Lung (tissue), 12 donors: ENCODE measurements around the gene PARG. TPM values are rescaled to one million over a fixed set of nuclear protein-coding genes. Genes with fewer than 3 reads are reported as not detected.

Experiments used
- ATAC-seq: fragments of 200-7000 bp; cut with Tn5 transposase; one replicate; pipeline ENCODE4 v1.9.1; 2020; ENCODE audit warnings: moderate number of reproducible peaks; ENCODE audit not compliant: insufficient read depth, low FRiP score
- DNase-seq, 3 donors: peaks; one replicate each; pipeline ENCODE4 v3.0.0-alpha.2; 2013 to 2017
- H3K27ac ChIP-seq, 2 donors: one replicate each; pipeline ENCODE4 v1.5.1; 2013; ENCODE audit warnings: mild to moderate bottlenecking in 2 of 2, moderate library complexity in 2 of 2, control low read depth in 1 of 2, inconsistent platforms in 1 of 2, low read depth in 1 of 2, low read length in 1 of 2
- H3K27me3 ChIP-seq, 3 donors: one replicate each; pipeline ENCODE4 v1.5.1; 2013; ENCODE audit warnings: low read length in 2 of 3; ENCODE audit not compliant: control insufficient read depth in 3 of 3, insufficient read depth in 3 of 3
- H3K36me3 ChIP-seq, 4 donors: one replicate each; pipeline ENCODE4 v1.5.1; 2013; ENCODE audit warnings: low read length in 4 of 4, mild to moderate bottlenecking in 1 of 4, moderate library complexity in 1 of 4; ENCODE audit not compliant: control insufficient read depth in 4 of 4, insufficient read depth in 4 of 4
- H3K4me1 ChIP-seq, 5 donors: one replicate each; pipeline ENCODE4 v1.5.1; 2013; ENCODE audit warnings: low read length in 5 of 5, mild to moderate bottlenecking in 2 of 5, moderate library complexity in 1 of 5; ENCODE audit not compliant: control insufficient read depth in 5 of 5, insufficient read depth in 5 of 5
- H3K4me3 ChIP-seq: one replicate; pipeline ENCODE4 v1.5.1; 2013; ENCODE audit warnings: mild to moderate bottlenecking, control low read depth, moderate library complexity
- H3K9ac ChIP-seq, 2 donors: one replicate each; pipeline ENCODE4 v1.5.1; 2013; ENCODE audit warnings: low read length in 2 of 2, control low read depth in 1 of 2; ENCODE audit not compliant: insufficient read depth in 1 of 2
- H3K9me3 ChIP-seq, 4 donors: one replicate each; pipeline ENCODE4 v1.5.1; 2013; ENCODE audit warnings: low read length in 3 of 4, mild to moderate bottlenecking in 1 of 4, moderate library complexity in 1 of 4; ENCODE audit not compliant: control insufficient read depth in 4 of 4, insufficient read depth in 3 of 4
- CTCF ChIP-seq: IDR thresholded peaks from 2 replicates; pipeline ENCODE4 v1.5.1; 2012; ENCODE audit warnings: mild to moderate bottlenecking; ENCODE audit errors: control extremely low read depth, extremely low read depth
- WGBS, 2 donors: extraction: QIAGEN DNeasy Blood & Tissue Kit; methylation state at CpG; one replicate each; pipeline ENCODE4 v1.1.7; 2013; 5-methylcytosine and 5-hydroxymethylcytosine counted together
- polyA plus RNA-seq, 2 donors: library from polyadenylated mRNA; stranded (reverse); fragments of 200-250 nt; gene quantifications; one replicate each; pipeline ENCODE4 v1.2.1, GENCODE V29; 2013
- total RNA-seq, 2 donors: library from RNA; depleted of rRNA in 1 of 2; stranded (reverse); fragments of >200 nt in 1 of 2; gene quantifications; one replicate each; pipeline ENCODE4 v1.2.1, GENCODE V29; 2014 to 2021
- donor health status: control.
- donor health status: control.
- donor health status: Bipolar disorder and iron deficiency.
- donor health status: healthy.
- donor health status: DM: yes; HTN: yes; CAD: no.

The PARG gene
- total and polyA plus RNA-seq, 4 donors: 4.9 to 55.7 (median 17.2) TPM

GRCh38 chr10:49830016-49830415 lies 111.8 kb downstream of the PARG start:
- Histone ChIP-seq H3K4me1 (peaks cover 0 to 2% (median 0%) of the 10 kb centered on the region in 5 donors), H3K27ac (no peak overlapping the region), H3K36me3 (peaks cover 4 to 16% (median 11%) of the 10 kb centered on the region in 4 donors), H3K9me3 (peaks cover 0 to 2% (median 0%) of the 10 kb centered on the region in 4 donors), H3K9ac (no peak overlapping the region), H3K27me3 (no peaks in the 10 kb centered on the region), H3K4me3 (no peak overlapping the region)
- 72 to 73% methylated on average over 3 of the region's 3 CpGs for WGBS, 2 donors
- ATAC-seq: no peak
- no peak for DNase-seq
- TF ChIP-seq CTCF: no peak

- WGBS, 2 donors: 82 to 93% methylated on average over 3 of the region's 3 CpGs
- Histone ChIP-seq H3K9me3 (peaks cover 0 to 2% (median 0%) of the 10 kb centered on the region in 4 donors), H3K36me3 (peaks cover 4 to 18% (median 11%) of the 10 kb centered on the region in 4 donors), H3K27me3 (no peaks in the 10 kb centered on the region), H3K27ac (no peak overlapping the region), H3K4me3 (no peak overlapping the region), H3K4me1 (peaks cover 0 to 2% (median 0%) of the 10 kb centered on the region in 5 donors), H3K9ac (no peak overlapping the region)
- TF ChIP-seq CTCF: no peak
- no peak for ATAC-seq
- DNase-seq: no peak
These were observed 114.5 kb downstream of the PARG start for GRCh38 chr10:49827297-49827696.

DNA sequence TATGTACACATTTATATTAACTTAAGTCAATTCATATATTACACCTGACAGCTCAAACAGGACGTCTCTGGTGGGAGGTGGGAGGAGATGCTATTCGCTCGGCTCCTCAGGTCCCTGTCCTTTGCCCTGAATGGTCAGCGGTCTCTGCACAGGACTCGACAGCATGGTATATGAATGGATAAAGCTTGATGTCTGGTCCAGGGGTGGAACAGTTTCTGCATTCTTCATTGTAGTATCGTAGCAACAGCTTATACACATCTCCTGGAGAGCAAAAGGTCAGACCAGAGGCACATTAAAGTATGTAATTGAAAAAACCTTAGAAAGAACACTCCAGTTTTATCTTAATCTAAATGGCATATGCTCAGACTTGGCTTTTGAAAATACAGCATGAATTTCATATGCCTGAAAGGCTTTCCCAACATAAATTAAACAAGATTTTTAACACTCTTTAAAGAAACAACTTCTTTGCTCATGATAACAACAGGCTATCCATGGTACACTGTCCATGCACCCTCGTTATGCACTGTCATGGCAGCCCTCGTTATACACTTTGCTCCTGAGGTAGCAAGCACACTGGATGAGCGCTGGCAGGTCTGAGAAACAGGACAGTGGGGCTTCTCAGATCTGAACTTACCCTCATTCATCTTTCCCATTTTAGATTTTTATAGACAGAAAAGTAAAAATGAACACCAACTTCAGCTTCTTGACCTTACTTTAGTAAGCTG lies 122.4 kb downstream of the PARG start:
- TF ChIP-seq CTCF: no peak
- H3K27me3 ChIP-seq: no peaks in the 10 kb centered on the region
- H3K27ac ChIP-seq: no peak overlapping the region
- no peak overlapping the region for H3K9ac ChIP-seq
- WGBS, 2 donors: 91% methylated on average over 9 of the region's 9 CpGs
- H3K4me3 ChIP-seq: no peak overlapping the region
- H3K9me3 ChIP-seq: no peaks in the 10 kb centered on the region
- ATAC-seq (no peak), DNase-seq (no peak)
- peaks cover 0 to 18% (median 14%) of the 10 kb centered on the region in 4 donors for H3K36me3 ChIP-seq
- no peaks in the 10 kb centered on the region for H3K4me1 ChIP-seq
